ENCODE measurements around the gene GAREM1. TPM values are rescaled to one million over a fixed set of nuclear protein-coding genes. Genes with fewer than 3 reads are reported as not detected.
A peak's percentile ranks its signal among the peaks of the same experiment; 100 is the strongest.

The GAREM1 gene
- total RNA-seq, 1 experiment from 2014 or later, result 21.4 TPM

GRCh38 chr18:32473325-32473724 is 2.6 kb upstream of the GAREM1 start:
- no peak for DNase-seq (ENCODE audit: unreplicated experiment)
- POLR2A ChIA-PET, result interaction anchor here (0.5 to 1.2 kb wide), 2 partner anchors 58 to 181 kb away, joined by 3 to 4 read pairs; no protein-coding TSS in a partner anchor
- Mint-ChIP-seq H3K9me3 (ENCODE audit: unreplicated experiment) (no peaks in the 10 kb centered on the region), H3K4me3 (ENCODE audit: unreplicated experiment) (no peak overlapping the region), H3K27me3 (ENCODE audit: insufficient read depth, unreplicated experiment) (no peaks in the 10 kb centered on the region), H3K27ac (ENCODE audit: low read depth, unreplicated experiment) (no peak overlapping the region), H3K4me1 (ENCODE audit: insufficient read depth, unreplicated experiment) (peaks cover 6% of the 10 kb centered on the region), H3K36me3 (ENCODE audit: insufficient read depth, unreplicated experiment) (no peaks in the 10 kb centered on the region)
- CTCF ChIA-PET, result interaction anchor here (0.6 to 9.1 kb wide), 9 partner anchors 13 to 315 kb away, joined by 3 to 193 read pairs (median 54); no protein-coding TSS in a partner anchor
- no TSS peak for BruUV-seq (replicated peaks)
- TF ChIP-seq CTCF (IDR thresholded peaks at IDR 0.05; ENCODE audit: unreplicated experiment), result no peak
- intact Hi-C loops (cut with micrococcal nuclease), result no loop called here

GRCh38 chr18:32472841-32473240 is 2.2 kb upstream of the GAREM1 start:
- H3K4me1 Mint-ChIP-seq (ENCODE audit: insufficient read depth, unreplicated experiment), result peaks cover 11% of the 10 kb centered on the region
- no peaks in the 10 kb centered on the region for H3K27me3 Mint-ChIP-seq (ENCODE audit: insufficient read depth, unreplicated experiment)
- POLR2A ChIA-PET, result interaction anchor here (0.7 to 1.2 kb wide), 3 partner anchors 59 to 311 kb away, joined by 3 to 4 read pairs (median 3); no protein-coding TSS in a partner anchor
- TF ChIP-seq CTCF (IDR thresholded peaks at IDR 0.05; ENCODE audit: unreplicated experiment), result no peak
- H3K27ac Mint-ChIP-seq (ENCODE audit: low read depth, unreplicated experiment), result no peak overlapping the region
- no peaks in the 10 kb centered on the region for H3K9me3 Mint-ChIP-seq (ENCODE audit: unreplicated experiment)
- no peak overlapping the region for H3K4me3 Mint-ChIP-seq (ENCODE audit: unreplicated experiment)
- H3K36me3 Mint-ChIP-seq (ENCODE audit: insufficient read depth, unreplicated experiment), result no peaks in the 10 kb centered on the region
- no TSS peak for BruUV-seq (replicated peaks)
- DNase-seq (ENCODE audit: unreplicated experiment), result no peak
- intact Hi-C loops (cut with micrococcal nuclease), result no loop called here
- CTCF ChIA-PET, result interaction anchor here (0.6 to 9.1 kb wide), 11 partner anchors 13 to 314 kb away, joined by 3 to 193 read pairs (median 4); no protein-coding TSS in a partner anchor

- no TSS peak for BruUV-seq (replicated peaks)
- CTCF ChIA-PET, result interaction anchor here (0.6 to 9.1 kb wide), 53 partner anchors 11 to 312 kb away, joined by 3 to 193 read pairs (median 6); no protein-coding TSS in a partner anchor
- DNase-seq (ENCODE audit: unreplicated experiment), result no peak
Observed at GRCh38 chr18:32470460-32470713, 295 bp downstream of the GAREM1 start.

More at GRCh38 chr18:32470460-32470713, 295 bp downstream of the GAREM1 start:
- no peaks in the 10 kb centered on the region for H3K27me3 Mint-ChIP-seq (ENCODE audit: insufficient read depth, unreplicated experiment)
- no peaks in the 10 kb centered on the region for H3K36me3 Mint-ChIP-seq (ENCODE audit: insufficient read depth, unreplicated experiment)
- POLR2A ChIA-PET, result interaction anchor here (0.6 to 4.1 kb wide), 41 partner anchors 9 to 528 kb away, joined by 3 to 171 read pairs (median 5); partner anchors contain the start of gene TRAPPC8
- H3K27ac Mint-ChIP-seq (ENCODE audit: low read depth, unreplicated experiment), result peak overlapping the region; percentile 35
- peaks cover 26% of the 10 kb centered on the region for H3K4me1 Mint-ChIP-seq (ENCODE audit: insufficient read depth, unreplicated experiment)
- peak overlapping the region; percentile 77 for H3K4me3 Mint-ChIP-seq (ENCODE audit: unreplicated experiment)
- intact Hi-C loops (cut with micrococcal nuclease), result loop anchor here (1.0 kb wide), 4 partner anchors 79 to 142 kb away; no protein-coding TSS in a partner anchor
- no peaks in the 10 kb centered on the region for H3K9me3 Mint-ChIP-seq (ENCODE audit: unreplicated experiment)
- no peak for TF ChIP-seq CTCF (IDR thresholded peaks at IDR 0.05; ENCODE audit: unreplicated experiment)
